Renal cortical epithelial cell (primary cell): ENCODE data around the gene CLCA4. TPM values are rescaled to one million over a fixed set of nuclear protein-coding genes. Genes with fewer than 3 reads are reported as not detected.
A peak's percentile ranks its signal among the peaks of the same experiment; 100 is the strongest.

ENCODE experiments used
- DNase-seq: peaks from one replicate; pipeline ENCODE4 v3.0.0-alpha.2; 2011; ENCODE audit warnings: low read depth
- total RNA-seq: library from RNA; depleted of rRNA; stranded (reverse); fragments of >200 nt; gene quantifications from 2 replicates; pipeline ENCODE4 v1.2.3, GENCODE V29; 2014

The CLCA4 gene, protein sequence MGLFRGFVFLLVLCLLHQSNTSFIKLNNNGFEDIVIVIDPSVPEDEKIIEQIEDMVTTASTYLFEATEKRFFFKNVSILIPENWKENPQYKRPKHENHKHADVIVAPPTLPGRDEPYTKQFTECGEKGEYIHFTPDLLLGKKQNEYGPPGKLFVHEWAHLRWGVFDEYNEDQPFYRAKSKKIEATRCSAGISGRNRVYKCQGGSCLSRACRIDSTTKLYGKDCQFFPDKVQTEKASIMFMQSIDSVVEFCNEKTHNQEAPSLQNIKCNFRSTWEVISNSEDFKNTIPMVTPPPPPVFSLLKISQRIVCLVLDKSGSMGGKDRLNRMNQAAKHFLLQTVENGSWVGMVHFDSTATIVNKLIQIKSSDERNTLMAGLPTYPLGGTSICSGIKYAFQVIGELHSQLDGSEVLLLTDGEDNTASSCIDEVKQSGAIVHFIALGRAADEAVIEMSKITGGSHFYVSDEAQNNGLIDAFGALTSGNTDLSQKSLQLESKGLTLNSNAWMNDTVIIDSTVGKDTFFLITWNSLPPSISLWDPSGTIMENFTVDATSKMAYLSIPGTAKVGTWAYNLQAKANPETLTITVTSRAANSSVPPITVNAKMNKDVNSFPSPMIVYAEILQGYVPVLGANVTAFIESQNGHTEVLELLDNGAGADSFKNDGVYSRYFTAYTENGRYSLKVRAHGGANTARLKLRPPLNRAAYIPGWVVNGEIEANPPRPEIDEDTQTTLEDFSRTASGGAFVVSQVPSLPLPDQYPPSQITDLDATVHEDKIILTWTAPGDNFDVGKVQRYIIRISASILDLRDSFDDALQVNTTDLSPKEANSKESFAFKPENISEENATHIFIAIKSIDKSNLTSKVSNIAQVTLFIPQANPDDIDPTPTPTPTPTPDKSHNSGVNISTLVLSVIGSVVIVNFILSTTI
- total RNA-seq = not detected in 2 replicates

DNA sequence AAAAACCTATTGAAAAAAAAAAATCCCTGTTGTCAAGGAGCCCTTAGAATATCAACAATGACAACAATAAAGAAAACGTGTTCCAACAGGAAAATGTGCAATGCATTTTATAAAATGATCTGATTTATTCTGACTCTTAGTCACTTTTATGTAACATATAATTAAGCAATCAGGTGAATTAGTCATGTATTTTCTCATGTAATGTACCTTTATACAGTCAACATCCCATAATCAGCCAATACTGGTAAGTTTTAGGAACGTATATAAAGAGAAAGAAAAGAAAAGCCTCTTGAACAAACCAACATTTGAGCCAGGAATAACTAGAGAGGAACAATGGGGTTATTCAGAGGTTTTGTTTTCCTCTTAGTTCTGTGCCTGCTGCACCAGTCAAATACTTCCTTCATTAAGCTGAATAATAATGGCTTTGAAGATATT lies at the start of gene CLCA4:
Gene CLCA4 (plus strand): TSS at position 292 of the 435 bp plus-strand sequence. CDS start 42 bp downstream, at position 334.
- peak; percentile 6 for DNase-seq

DNA sequence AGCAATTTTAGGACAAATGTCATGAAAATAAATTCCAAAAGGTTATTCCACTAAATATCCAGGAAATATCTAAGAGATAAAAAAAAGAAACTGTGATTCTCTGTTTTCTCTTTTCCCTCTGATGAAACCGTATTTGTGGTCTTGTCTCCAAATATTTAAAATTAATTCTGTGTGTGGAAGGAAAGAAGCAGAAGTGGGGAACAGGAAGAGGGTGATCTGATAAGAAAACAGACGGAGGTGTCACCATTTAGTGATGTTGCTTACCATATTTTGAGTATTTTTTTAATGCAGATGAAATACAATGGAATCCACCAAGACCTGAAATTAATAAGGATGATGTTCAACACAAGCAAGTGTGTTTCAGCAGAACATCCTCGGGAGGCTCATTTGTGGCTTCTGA lies 48.6 kb upstream of the CLCA4 start:
- no peak for DNase-seq

DNA sequence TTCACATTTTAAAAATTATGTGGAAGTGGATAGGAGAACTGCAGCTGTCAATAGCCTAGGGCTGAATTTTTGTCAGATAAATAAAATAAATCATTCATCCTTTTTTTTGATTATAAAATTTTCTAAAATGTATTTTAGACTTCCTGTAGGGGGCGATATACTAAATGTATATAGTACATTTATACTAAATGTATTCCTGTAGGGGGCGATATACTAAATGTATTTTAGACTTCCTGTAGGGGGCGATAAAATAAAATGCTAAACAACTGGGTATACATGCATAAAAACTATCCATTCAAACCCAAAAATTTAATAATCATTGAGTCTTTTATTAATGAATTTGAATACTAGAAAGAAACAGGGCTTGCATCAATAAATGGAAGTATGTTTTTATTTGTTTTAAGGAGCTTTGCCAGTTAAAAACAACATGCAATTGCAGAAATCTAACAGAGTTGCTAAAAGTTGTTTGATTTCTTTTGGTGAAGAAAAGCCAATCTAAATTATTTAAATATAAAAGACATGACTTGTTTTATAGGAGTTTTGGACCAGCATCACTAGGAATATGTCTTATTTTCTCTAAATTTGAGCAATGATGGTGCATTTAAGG lies 46.8 kb upstream of the CLCA4 start:
- peak; percentile 48 for DNase-seq

DNA sequence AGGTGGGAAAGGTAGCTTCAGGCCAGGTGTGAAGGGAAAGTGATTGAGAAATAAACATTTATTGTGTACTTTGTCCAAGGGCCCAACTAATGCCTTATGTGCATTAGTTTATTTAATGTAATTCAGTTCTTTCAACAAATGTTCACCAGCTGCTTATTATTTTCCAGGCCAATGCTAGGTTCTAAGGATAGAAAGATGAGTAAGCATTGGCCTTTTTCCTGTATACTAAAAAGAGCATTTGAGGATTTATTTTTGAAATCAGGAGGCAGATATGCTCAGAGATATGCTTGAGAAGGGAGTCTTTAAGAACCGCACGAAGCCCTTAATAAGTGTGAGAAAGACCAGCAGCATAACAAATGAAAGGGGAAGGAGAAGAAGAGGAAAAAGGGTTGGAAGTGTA lies 46.2 kb upstream of the CLCA4 start:
- DNase-seq = no peak

DNA sequence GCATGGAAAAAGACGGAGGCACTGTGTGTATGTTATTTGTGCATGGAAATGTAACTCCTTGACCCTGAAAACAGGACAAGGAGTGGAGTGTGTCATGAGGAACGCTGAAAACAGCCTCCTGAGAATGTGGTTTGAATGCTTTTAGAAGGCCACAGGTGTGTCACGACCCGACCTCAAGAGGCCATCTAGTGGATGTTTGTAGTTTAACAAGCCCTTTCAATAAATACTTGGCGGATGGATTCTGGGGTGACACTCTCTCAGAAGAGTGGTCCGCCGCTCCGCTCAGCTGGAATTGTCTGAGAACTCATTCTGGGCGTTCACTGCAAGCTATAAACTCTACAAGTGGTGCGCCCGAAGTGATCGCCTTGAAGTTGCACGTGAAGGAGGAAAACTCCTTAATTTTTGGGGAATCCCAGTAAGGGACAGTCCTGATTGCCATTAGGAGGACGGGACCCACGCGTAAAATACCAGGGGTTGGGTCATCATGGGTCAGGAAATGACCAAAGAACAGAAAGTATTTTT lies 44.7 kb upstream of the CLCA4 start:
- peak; percentile 59 for DNase-seq

DNA sequence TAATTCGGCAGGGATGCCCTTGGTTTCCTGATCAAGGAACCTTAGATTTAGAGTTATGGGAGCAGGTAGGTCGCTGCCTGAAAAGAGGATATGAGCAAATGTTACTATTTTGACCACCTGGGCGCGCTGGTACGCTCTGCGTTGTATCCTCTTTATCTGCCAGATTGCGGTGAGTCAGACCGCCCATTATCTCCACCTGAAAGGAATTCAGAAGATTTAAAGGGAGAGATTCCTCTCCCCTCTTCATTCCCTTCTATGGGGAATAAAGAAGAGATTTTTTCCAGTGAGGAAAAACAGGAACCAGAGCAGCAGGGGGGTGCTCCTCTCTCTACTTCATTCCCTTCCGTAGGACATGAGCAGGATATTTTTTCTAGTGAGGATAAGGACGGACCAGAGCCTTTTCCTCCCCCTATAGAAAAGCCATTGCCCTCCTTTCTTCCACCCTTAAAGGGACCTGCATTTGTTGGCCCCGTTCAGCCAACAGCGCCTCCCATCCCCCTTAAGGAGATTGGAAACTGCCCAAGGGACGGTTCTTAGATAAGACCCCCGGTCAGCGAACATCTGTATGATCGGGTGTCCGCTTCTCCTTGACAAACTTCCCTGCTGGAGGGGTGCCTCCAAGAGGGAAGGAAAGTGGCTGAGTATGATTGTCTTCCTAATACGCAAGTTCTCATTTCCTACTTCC lies 44.0 kb upstream of the CLCA4 start:
- no peak for DNase-seq

DNA sequence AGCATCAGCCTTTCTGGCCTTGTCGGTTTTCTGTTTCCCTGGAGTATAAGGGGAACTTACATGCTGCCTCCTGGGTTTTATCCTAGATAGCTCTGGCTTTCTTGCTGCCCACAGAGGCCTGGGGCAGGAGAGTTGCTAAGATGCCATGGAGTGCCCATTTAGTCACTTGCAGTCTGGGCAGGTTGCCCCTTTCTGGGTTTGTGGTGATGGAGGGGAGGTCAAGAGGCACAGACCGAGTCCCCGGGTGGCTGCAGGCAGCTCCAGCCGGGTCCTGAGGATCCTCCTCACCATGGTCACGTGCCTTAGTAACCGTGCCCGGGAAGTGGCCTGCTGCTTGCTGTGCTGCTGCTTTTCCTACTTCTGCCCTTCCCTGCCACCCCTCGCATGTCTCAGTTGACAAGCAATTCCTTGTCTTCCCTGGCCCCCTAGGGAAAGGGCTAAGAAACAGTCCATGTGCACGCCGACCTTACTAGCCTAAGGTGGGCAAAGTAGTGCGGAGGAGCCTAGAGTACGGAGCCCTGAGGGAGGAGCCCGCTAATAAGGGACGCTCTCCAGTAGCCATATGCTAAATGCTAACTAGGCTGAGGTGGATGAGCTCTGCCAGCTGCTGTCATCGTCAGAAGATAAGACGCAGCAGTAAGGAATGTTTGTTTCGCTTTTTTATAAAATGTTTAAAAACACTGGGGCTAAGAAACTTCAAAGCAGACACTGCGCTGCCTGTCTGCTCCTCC lies 43.3 kb upstream of the CLCA4 start:
- DNase-seq = no peak

DNA sequence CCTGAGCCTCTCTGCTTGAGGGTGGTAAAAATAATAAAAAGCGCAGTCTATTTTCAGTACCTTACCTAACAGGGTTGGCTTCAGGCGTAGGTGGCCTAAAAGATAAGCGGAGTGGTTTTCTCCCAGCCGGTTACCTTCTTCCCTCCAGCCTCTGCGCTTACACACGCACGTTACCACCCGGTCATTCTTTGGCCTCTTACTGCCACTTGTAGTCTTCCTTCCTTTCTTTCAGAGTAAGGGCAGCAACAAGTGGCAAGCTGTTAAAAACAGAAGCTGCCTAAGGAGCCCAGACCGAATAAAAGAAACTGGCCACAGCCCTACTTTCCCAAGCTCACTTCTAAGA lies 42.8 kb upstream of the CLCA4 start:
- no peak for DNase-seq

DNA sequence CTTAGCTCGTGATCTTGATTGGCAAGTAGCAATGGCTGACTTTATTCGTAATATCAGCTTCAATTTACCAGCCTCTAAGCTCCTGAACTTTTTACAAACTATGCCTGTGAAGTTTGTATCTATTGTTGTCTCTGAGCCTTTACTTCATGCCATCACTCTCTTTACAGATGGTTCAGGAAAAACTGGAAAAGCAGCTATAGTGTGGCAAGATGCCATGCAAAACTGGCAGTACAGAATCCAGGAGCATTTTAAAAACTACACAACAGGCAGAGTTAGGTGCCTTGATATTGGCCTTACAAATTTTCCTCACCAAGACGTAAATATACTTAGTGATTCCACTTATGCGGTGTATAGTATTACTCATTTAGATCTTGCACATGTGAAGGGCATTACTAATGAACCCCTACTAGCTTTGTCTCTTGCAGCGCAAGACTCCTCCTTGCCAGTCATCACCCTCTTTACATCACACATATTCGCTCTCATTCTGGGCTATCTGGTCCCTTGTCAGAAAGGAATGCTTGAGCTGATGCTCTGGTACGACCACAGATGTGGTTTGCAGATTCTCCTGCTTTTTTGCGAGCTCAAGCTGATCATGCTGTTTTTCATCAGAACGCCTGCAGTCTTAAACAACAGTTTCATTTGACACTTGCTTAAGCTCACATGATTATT lies 41.8 kb upstream of the CLCA4 start:
- no peak for DNase-seq

DNA sequence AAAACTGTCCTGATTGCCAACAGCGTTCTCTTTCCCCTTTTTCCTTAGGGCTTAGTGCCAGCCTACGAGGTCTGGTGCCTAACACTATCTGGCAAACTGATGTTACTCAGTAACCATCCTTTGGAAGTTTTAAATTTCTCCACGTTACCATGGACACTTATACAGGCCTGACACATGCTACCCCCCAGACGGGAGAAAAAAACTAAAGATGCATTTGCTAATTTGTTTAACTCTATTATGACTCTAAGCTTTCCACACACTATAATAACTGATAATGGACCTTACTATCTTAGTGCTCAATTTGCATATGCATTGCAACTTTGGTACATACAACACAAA lies 41.3 kb upstream of the CLCA4 start:
- no peak for DNase-seq

DNA sequence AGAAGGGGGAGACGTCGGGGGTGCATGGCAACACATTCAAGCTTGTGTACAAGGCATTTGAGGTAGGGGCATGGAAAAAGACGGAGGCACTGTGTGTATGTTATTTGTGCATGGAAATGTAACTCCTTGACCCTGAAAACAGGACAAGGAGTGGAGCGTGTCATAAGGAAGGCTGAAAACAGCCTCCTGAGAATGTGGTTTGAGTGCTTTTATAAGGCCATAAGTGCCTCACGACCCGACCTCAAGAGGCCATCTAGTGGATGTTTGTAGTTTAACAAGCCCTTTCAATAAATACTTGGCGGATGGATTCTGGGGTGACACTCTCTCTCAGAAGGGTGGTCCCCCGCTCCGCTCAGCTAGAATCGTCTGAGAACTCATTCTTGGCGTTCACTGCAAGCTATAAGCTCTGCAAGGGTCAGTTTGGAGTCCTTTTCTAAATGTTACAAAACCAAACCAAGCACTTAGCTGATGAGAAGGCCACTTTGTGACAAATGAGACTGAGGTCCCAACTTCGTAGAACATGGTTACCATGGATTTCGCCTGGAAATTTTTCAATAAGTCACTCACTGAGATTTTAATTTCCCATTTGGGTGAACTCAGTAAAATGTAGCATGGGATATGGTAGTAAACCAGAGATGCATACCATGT lies 38.8 kb upstream of the CLCA4 start:
- DNase-seq = peak; percentile 45

DNA sequence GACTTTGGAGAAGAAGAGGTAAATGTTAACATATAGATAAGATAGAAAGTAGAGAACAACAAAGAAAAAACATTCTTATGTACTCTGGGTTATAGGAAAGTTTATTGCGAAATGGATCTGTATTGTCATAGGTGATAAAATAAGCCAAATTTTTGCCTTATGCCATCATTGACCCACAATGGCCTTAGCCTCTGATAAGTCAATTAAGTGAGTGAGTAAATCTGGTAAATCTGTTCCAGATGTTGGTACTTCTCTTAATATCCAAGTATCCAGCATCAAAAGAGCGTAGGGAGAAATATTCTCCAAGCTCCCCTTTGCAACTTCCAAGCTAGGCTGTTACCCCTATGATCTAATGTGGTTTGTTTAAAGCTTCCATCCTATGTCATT lies 38.3 kb upstream of the CLCA4 start:
- no peak for DNase-seq

DNA sequence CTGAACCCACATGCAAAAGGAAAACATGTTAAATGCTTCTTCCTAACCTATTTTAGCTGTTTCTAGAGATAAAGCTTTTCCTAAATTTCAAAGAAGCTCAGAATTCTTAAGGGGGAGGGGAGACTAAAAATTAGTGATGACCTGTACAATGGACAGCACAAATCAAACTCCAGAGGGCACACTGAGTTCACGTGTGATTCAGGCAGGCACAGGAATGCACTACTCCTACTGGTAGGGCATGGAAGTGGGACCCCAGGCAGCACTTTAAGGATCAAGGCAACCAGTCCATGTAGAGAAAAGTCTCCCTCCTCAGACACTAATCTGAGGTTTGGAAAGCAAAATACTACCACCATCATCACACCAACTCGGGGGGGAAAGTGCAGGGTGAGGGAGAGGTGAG lies 31.3 kb upstream of the CLCA4 start:
- peak; percentile 63 for DNase-seq

DNA sequence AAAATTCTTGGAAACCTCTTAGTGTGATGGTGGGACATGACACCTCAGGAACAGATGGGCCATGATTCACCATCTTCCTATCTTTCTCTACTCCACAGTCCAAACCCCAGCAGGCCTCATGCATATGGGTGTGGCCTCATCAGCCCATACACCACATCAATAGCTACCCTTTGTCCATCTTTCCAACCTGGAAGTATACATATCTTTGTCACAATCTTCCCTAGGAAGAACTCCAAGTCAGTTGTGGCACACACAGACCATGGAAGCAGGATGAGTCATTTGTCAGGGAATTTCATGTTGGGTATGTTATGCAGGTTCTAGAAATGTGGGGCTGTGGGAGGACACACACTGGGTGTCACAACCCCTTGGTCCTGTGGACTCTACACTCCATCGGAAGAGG lies 30.5 kb upstream of the CLCA4 start:
- DNase-seq = peak; percentile 33

DNA sequence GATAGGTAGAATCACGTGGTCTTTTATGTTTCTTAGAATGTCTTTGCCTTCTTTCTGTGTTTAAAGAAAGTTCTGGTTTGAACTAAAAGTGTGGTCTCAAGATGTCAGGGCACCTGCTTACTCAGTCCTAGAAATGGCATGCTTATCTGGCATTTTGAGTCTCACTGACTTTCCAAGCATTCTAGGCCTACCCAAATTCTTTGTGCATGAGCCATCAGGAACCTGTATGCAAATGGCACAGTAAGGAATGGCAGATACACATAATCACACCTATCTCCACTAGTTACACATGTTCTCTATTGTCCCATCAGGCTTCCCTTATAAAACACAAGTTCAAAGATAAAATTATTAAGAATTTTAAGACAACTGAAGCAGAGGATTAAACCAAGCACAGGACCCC lies 29.5 kb upstream of the CLCA4 start:
- DNase-seq = peak; percentile 81

DNA sequence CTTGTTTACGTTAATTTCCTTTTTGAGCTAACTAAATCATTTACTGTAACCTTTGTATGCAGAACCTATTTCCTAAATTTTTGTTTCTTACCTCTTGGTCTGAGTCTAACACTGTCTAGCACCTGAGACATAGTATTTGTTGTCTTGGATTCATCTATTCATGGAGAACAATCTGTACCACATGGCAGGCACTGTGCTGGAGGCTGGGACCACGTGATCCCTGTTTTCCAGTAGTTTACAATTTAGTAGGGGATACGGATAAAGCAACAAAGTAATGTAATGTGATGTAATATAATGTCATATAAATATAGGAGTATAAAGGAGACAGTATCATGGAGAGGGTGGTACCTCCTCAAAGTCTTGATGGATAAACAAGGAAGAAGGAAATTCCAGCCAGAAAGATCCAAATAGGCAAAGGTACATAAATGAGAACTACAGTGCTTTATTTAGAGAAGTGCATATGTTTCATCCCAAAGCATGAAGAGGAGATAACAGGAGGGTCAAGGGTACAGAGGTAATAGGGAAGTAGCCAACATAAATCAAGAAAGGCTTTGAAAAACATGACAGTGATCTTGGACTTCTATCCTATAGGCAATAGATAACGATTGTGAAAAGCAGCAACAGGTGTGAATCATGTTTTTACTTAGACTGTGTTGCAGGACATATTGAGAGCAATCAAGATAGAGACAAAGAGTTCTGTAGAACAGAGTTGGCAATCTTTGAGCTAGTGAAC lies 25.9 kb upstream of the CLCA4 start:
- DNase-seq = no peak

DNA sequence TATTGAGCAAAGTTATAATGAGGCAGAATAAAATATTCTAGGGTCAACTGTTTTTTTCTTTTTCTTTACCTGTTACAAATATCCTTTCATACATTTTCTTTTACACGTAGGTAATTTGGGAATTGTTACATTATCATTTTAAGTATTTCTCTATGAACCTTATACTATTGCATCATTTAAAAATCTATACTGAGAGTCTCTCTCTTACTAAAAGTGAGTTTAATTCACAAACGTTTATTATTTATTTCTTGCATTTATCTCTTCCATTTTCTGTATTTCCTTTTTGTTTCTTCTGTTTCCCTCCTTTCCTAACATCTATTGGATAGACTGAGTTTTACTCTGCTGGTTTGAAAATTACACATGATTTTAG lies 25.4 kb upstream of the CLCA4 start:
- DNase-seq = no peak

DNA sequence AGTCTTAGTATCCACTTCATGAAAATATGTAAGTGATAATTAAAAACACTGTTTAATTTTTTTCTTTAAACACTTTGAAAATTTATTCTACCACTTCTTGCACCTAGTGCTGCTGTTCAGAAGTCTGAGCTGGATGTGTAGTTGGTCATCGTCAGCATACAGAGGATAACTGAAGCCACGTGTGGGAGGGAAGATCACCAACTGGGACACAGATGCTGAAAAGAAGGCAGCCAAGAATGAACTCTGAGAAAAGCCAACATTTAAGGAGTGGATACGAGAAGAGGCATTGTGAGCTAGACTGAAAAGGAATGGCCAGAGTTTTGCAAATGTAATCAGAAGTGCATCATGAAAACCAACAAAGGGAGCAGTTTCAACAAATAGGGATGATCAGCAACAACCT lies 24.6 kb upstream of the CLCA4 start:
- DNase-seq = no peak

DNA sequence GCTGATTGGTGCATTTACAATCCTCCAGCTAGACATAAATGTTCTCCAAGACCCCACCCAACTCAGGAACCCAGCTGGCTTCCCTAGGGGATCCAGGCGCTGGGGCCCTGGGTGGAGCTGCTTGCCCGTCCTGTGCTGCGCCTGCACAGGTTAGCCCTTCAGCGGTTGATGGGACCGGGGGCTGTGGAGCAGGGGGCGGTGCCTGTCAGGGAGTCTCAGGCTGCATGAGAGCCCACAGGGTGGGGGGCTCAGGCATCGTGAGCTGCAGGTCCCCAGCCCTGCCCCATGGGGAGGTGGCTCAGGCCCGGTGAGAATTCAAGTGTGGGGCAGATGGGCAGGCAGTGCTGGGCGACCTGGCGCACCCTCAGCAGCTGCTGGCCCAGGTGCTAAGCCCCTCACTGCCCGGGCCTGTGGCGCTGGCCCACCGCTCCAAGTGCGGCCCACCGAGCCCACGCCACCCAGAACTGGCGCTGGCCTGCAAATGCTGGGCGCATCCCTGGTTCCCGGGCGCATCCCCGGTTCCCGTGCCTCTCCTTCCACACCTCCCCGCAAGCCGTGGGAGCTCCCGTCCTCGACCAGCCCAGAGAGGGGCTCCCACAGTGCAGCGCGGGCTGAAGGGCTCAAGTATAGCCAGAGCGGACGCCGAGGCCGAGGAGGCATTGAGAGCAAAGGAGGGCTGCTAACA lies 23.1 kb upstream of the CLCA4 start:
- no peak for DNase-seq
